LHCN-M2 (cell line): ENCODE measurements around the gene KIF4A. TPM values are rescaled to one million over a fixed set of nuclear protein-coding genes. Genes with fewer than 3 reads are reported as not detected.

Source experiments
- DNase-seq: peaks from one replicate; pipeline ENCODE4 v3.0.0-alpha.2; 2012; ENCODE audit warnings: low read depth
- total RNA-seq: library from RNA; depleted of rRNA; stranded (reverse); fragments of >200 nt; gene quantifications from 2 replicates; pipeline ENCODE4 v1.2.3, GENCODE V29; 2014

The KIF4A gene
- total RNA-seq, 1 experiment from 2014 or later = 42.1 TPM

GRCh38 chrX:70437011-70437410 is 147.1 kb downstream of the KIF4A start:
- no peak for DNase-seq

DNA sequence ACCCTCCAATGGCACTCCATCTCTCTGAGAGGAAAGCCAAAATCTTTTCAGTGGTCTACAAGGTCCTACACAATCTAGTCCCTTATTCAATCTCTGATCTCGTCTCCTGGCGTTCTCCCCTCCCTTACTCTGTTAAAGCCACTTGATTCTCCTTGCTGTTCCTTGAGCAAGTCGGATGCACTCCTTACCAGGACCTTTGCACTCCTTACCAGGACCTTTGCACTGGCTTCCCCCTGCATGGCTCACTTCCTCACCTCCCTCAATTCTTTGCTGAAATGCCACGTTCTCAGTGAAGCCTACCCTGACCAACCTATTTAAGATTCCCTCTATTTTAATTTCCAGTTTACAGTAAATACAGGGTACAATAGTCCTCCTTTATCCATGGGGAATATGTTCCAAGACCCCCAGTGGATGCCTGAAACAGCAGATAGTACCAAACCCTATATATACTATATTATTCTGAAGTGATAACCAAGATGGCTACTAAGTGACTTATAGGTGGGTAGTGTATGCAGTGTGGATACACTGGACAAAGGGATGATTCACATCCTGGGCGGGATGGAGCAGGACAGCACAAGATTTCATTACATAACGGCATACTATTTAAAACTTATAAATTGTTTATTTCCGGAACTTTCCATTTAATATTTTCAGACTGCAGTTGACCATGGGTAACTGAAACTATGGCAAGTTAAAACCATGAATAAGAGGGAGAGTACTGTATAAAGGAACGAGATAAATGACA is 148.2 kb downstream of the KIF4A start:
- DNase-seq = peak; percentile 25

GRCh38 chrX:70439016-70439415 is 149.1 kb downstream of the KIF4A start:
- peak; percentile 46 for DNase-seq

DNA sequence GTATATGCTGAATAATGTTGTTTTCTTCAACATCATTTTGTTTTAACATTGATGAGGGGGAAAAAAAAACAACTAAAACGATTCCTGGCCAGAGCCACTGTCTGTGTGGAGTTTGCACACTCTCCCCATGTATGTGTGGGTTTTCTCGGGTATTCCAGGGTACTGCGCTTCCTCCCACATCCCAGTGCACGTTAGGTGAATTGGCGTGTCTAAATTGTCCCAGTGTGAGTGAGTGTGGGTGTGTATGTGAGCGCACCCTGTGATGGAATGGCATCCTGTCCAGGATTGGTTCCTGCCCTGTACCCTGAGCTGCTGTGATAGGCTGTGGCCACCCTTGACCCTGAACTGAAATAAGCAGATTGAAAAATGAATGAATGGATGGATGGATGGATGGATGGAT is 152.3 kb downstream of the KIF4A start:
- no peak for DNase-seq

DNA sequence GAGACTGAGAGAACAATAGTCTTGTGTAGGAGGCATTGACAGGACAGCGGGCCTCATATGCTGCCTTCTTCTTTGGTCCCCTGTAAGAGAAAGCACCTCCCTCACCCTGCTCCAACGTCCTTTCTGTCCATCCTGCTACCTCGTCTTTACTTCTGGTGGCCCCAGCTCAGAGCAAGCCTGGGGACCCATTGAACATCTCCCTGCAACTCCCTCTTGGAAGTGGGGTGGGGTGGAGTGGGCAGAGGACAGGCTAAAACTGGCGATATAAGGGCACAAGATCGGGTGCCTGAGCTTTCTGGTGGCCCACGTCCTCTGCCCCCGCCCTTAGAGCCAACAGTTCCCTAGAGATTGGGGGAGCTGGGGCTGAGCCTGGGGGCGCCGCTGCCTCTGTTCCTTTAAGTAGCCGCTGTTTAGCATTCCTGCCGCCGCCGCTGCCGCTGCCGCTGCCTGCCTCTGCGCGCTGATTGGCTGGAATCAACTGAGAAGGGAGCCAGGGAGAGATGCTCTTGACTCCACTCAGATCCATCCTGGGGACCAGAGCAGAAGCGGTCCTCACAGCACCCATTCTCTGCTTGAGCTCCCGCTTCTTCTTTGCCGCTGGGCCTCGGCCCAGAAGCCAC is 154.5 kb downstream of the KIF4A start, which contains the start of gene DLG3:
DLG3 (plus strand) TSS at position 510 of the 620 bp plus-strand sequence. CDS start 367 bp downstream, outside the sequence.
- peak; percentile 36 for DNase-seq

DNA sequence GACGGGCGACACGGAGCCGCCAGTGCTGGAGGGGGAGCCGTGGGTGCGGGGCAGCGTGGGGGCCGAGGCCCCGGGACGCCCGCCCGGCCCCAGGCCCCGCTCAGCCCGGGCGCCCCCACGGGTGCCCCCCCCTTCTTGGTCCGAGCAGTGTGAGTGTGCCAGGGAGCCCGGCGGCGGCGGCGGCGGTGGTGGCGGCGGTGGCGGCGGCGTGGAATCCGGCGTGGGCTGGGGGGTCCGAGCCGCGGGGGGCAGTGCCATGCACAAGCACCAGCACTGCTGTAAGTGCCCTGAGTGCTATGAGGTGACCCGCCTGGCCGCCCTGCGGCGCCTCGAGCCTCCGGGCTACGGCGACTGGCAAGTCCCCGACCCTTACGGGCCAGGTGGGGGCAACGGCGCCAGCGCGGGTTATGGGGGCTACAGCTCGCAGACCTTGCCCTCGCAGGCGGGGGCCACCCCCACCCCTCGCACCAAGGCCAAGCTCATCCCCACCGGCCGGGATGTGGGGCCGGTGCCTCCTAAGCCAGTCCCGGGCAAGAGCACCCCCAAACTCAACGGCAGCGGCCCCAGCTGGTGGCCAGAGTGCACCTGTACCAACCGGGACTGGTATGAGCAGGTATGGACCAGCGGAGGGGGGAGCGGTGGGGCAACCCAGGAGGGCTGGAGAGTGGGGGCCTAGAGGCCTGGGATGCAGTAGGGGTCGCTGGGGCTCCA is 155.2 kb downstream of the KIF4A start:
- no peak for DNase-seq

DNA sequence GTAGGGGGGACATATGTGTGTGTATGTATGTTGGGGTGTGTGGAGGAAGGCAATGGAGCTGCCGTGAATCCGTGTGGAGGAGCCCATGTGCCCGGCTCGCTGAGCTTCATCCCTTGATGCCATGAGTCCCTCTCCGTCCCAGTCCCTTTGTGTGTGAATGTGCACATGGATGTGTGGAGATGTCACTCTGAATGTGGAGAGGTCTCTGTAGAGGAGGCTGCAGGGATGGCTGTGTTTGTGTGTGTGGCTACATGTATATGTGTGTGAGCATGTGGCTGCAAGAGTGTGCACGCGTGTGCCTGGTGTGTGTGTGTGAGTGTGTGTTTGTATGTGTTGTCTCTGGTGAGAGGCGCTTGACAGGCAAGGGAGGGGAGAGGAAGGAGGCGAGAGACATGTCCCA is 156.0 kb downstream of the KIF4A start:
- DNase-seq = no peak

DNA sequence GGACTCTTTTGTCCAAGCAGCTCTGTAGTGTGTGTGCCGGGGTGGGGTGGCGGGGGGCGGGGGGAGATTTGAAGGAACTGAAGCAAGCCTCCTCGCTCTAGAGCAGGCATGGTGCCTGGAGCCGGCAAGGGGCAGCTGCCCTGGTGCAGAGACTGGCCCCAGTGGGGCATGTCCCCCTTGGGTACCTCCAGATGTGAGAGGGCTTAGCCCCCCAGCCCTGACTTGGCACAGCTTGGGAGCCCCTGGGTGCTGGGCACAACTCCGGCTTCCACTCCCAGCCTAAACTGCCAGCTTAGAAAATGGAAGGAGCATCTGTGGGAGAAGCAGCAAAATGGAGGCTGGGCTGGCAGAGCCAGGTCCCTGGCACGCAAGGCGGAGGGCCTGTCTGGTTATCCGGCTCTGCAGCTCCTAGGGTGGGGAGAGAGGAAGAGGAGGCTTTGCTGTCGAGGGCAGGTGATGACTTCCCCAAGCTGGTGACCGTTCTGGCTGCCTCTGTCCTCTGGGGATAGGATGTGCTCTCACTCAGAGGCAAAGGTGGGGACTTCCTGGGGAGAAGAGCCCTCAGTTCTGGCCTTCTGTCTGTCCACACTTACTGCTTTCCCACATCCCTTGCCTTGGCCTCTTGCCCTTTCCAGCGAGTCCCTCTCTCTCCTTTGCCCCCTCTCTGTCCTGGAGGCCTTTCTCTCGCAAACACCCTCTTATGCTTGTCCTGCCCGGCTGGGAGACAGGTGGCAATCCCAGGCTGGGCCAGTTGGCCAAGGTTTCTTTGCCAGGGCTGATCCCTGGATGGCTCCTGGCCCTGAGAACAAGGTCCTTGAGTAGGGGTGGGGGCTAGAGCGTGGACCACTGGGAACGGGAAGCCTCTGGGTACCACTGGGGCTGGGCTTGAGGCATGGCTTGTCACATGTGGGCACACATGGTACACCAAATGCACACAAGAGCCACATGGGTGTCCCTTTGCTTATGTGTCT is 156.8 kb downstream of the KIF4A start:
- DNase-seq = no peak

- no peak for DNase-seq
These were observed 159.6 kb downstream of the KIF4A start for GRCh38 chrX:70449457-70449966.

- peak; percentile 29 for DNase-seq
These were observed 162.3 kb downstream of the KIF4A start for GRCh38 chrX:70452143-70452733.

GRCh38 chrX:70453024-70453618 is 163.2 kb downstream of the KIF4A start:
- DNase-seq = no peak

GRCh38 chrX:70454441-70455365 is 164.8 kb downstream of the KIF4A start:
- peak; percentile 25 for DNase-seq

GRCh38 chrX:70455366-70456202 is 165.7 kb downstream of the KIF4A start:
- DNase-seq = no peak

- no peak for DNase-seq
These were observed 166.4 kb downstream of the KIF4A start for GRCh38 chrX:70456256-70456655.

GRCh38 chrX:70461026-70461425 is 171.1 kb downstream of the KIF4A start:
- no peak for DNase-seq

- DNase-seq = no peak
These were observed 174.1 kb downstream of the KIF4A start for GRCh38 chrX:70464051-70464450.

DNA sequence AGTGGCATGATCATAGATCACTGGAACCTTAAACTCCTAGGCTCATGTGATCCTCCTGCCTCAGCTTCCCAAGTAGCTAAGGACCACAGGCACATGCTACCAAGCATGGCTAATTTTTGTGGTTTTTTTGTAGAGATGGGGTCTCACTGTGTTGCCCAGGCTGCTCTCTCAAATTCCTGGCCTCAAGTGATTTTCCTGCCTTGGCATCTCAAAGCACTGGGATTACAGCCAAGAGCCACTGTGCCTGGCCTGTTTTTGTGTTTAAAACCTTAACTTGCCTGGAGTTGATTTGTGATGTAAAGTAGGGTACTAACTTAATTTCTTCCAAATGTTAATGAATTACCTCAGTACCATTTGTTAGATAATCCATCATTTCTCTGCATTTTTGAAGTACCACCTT is 177.1 kb downstream of the KIF4A start:
- no peak for DNase-seq

DNA sequence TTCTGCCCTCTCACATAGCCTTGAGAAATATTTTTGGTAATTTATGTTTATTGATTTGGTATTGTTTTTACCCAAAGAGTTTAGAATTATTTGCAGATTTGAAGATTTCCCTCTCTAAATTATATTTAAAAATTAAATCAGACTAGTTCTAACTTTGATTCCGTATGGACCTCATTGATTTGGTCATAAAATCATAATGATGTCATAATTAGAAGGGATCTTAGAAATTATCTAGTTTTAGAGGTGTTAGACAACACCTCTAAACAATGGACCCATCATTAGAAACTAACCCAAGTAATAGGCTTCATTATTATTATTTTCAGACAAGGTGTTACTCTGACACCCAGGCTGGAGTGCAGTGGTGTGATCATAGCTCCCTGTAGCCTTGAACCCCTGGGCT is 178.8 kb downstream of the KIF4A start:
- no peak for DNase-seq
